Stimulated activated CD8-positive, alpha-beta memory T cell treated with anti-CD3 and anti-CD28 coated beads, Interleukin-15, amount 100 ng/mL, for 48 hours (primary cell): ENCODE measurements around the gene GATAD2B.
"Not testable (repeated sequence)": the region's sequence is repeated elsewhere in the genome, so short reads cannot be mapped to it uniquely, and the experiment has no call there.

ENCODE experiments used
- DNase-seq, 2 donors: peaks; one replicate each; pipeline ENCODE4 v3.0.0-alpha.2; 2020; ENCODE audit warnings: low read depth in 2 of 2

The GATAD2B gene

GRCh38 chr1:153796786-153797659 is 125.7 kb downstream of the GATAD2B start:
- DNase-seq: peak; percentile 58 to 65

GRCh38 chr1:153795934-153796785 is 126.6 kb downstream of the GATAD2B start:
- no peak for DNase-seq

GRCh38 chr1:153795330-153795837 is 127.4 kb downstream of the GATAD2B start:
- DNase-seq: no peak

- DNase-seq: no peak
Observed at GRCh38 chr1:153794624-153795329, 128.0 kb downstream of the GATAD2B start.

GRCh38 chr1:153793973-153794615 is 128.7 kb downstream of the GATAD2B start:
- DNase-seq: no peak

- no peak for DNase-seq
Observed at GRCh38 chr1:153793261-153793972, 129.4 kb downstream of the GATAD2B start.

GRCh38 chr1:153792631-153793041 is 130.1 kb downstream of the GATAD2B start:
- no peak for DNase-seq

- peak in 1 of 2 donors; percentile 43 for DNase-seq
Observed at GRCh38 chr1:153791648-153792253, 131.0 kb downstream of the GATAD2B start.

GRCh38 chr1:153790966-153791647 is 131.7 kb downstream of the GATAD2B start:
- no peak for DNase-seq

GRCh38 chr1:153790313-153790965 is 132.3 kb downstream of the GATAD2B start:
- DNase-seq: no peak

- no peak for DNase-seq
Observed at GRCh38 chr1:153789478-153790034, 133.2 kb downstream of the GATAD2B start.

- no peak for DNase-seq
Observed at GRCh38 chr1:153786038-153786790, 136.6 kb downstream of the GATAD2B start.

- DNase-seq: peak; percentile 88 to 89
Observed at GRCh38 chr1:153783233-153784190, 139.3 kb downstream of the GATAD2B start.

GRCh38 chr1:153782648-153783047 is 140.1 kb downstream of the GATAD2B start:
- not testable (repeated sequence) for DNase-seq

GRCh38 chr1:153780551-153780950 is 142.2 kb downstream of the GATAD2B start:
- no peak for DNase-seq

GRCh38 chr1:153779781-153780541 is 142.8 kb downstream of the GATAD2B start:
- no peak for DNase-seq
